ENCODE measurements around the gene PPP1R26.

The PPP1R26 gene

GRCh38 chr9:135490166-135490870 lies 10.7 kb downstream of the PPP1R26 start:
- no peak for DNase-seq

GRCh38 chr9:135490980-135491464 lies 11.4 kb downstream of the PPP1R26 start:
- no peak for DNase-seq

DNA sequence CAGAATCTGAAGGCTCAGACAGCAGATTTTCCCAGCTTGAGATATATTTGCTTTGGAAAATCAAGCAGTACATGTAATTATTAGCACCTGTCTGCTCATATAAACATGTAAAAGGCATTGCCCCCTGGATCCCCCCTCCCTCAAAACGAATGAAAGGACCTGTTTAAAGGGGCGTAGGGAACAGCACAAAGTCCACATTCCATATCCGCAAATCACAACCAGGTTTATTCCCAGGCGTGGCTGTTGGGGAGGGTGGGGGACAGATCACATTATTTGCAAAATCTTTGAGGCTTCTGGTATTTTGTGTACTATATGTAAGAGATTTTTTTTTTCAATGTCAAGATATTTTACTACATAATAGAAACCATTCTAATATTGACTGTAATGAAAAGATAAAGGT lies 12.2 kb downstream of the PPP1R26 start:
- DNase-seq = no peak

DNA sequence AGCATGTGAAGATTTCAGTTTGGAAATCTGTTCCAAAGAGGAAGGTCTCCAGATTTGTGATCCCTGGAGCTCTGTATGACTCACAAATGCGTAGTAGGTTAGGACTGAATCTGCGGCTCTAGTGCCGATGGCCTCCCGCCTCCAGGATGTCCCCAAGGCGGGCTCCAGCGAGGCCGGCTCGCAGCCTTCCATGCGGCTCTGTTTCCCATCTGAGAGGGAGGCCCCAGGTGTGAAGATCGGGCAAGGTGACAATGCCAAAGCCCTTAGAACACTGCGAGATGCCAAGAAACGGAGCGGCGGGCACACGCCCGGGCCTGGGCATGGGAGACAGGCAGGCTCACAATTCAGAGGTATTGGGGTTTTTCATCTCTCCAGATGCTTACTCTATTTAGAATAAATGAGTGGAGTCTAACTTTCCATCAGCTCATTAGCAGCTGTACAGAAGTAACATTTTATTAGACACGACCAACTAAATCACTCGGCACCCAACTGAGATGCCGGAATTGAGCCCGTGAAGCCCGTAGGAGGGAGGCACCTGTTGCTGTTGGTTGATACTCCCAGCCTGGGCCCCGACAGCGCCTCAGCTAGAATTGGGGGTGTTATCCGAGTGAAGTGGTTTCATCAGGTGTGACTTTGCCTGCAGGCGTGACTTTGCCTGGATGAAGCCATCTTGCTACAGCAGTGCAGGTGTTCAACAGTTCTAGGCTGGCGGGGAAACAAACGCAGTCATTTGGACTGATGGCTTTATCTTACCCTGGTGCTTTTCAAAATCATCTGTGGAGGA lies 13.5 kb downstream of the PPP1R26 start:
- DNase-seq = no peak

DNA sequence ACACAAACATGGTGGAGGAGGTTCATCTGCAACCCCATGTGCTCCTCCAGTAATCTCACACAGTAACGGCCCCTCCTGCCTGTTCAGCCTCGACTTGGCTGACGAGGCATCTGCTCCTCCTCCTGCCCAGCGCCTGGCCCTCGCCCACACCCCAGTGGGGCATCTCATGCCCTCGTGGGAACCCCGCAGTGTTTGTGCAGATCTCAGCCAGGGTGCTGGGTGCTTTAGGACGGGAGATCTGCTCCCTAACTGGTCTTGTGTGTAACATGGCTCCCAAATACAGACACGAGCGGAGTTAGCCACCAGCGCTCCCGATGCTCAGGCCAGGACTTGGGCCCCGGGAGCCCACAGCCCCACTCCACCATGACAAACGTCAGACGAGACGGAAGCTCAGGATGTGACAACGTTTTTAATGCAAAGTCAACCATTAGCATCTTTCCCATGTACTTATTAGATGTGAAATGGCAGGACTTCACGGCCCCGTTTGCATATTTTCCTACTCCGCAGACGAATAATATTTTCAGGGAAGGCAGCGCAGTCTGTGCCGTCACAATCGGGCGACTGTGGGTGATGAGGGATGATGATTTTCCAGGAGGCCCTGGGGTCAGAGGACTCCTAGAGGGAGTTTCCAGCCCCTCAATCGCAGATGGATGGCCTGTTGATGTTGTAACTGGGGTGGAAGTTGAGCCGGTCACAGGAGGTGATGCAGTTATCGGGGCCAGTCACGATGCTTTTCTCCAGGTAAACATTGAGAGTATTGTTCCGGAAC lies 15.4 kb downstream of the PPP1R26 start:
- peak; percentile 3 for DNase-seq

GRCh38 chr9:135498381-135499126 lies 19.0 kb downstream of the PPP1R26 start:
- DNase-seq = no peak

DNA sequence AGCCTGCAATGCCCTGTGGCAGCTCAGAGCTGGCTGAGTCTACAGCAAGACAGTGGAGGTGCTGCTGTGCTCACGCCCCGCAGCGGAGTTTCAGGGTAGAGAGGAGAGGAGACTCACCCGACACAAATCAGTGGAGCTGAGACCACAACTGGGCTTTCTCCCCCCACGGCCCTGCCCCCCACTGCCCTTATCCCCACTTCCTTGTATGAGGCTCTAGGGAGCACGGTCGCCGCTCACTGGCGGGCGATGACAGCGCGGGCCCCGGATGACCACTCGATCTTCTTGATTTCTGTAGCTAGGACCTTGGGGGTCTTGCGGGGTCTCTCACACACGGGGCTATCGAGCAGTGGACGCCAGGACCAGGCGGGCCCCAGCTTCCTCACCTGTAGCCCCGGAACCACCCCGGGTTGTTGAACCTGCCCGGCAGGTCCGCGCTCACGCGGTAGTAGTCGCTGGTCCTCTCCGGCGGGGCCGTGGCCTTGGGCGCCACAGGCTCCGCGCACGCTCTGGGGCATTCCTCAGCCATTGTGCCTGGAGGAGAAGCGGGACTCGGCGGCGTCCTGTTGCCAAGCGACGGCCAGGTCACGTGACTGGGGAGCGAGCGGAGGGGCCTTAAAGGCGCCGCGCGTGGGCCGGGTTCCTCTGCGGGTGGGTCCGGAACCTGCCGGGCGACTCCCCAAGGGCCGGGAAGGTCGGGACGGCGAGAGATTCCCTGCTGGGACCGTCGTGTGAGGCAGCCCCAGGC lies 19.9 kb downstream of the PPP1R26 start:
- DNase-seq = peak; percentile 92

GRCh38 chr9:135500071-135500524 lies 20.5 kb downstream of the PPP1R26 start:
- DNase-seq = no peak

- DNase-seq = peak; percentile 87
These were observed 21.1 kb downstream of the PPP1R26 start, which contains the start of gene MRPS2 for GRCh38 chr9:135500525-135501260. MRPS2 (plus strand) TSS chr9:135500682; CDS start chr9:135500711, 29 bp downstream.

DNA sequence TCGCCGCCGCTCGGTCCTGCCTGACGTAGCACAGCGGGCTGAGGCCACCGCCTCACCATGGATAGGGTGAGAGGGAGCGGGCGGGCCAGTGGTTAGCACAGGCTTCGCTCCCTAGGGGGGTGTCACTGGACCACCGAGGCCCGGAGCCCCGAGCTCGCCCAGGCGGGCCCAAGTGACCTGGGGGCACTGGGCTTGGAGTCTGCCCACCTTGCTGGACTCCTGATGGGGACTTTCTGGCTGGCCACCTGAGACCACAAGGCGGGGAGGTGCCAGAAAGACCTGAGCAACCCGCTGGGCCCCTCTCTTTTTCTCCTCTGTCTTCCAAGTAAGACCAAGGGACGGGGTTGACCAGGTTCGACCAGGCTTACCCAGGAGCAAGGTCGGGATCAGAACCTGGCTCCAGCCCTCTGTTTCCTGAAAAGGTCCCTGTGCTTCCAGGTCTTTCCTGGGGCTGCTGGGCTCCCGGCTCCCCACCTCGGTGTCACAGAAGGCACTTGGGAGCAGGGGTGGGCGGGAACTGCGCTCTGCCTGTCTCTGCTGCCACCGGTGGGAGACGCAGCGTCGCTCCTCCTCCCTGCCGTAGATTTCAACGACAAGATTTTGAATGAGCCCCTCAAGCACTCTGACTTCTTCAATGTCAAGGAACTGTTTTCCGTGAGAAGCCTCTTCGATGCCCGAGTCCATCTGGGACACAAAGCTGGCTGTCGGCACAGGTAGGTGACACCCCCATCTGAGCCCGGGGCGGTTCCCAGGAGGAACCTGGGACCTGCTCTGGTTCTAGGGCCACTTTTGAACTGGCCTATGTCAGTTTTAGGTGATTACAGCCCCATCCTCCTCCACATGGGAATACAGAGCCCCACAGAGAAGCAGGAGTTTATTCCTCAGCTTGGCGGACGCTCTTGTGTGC lies 21.9 kb downstream of the PPP1R26 start:
- DNase-seq = peak; percentile 9

GRCh38 chr9:135502168-135502872 lies 22.7 kb downstream of the PPP1R26 start:
- DNase-seq = peak; percentile 5

DNA sequence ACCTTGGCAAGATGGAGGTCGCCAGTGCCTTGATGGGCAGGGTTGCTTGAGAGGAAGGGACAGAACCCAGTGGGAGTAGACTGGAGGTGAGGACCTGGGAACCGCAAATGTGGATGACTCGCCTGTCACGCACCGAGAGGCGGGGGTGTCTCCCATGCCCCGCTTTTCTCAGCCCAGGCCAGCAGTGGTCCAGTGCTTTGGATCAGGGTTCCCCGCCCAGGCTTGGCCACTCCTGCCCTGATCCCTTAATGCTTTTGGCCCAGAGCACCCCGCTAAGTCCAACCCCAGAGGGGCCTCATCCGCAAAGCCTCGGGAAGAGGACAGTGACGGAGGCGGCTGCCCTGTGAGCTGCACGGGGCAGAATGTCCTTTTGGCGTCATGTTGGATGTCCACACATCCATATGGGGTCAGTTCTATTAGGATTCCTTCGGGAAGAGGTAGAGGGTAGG lies 23.3 kb downstream of the PPP1R26 start:
- peak; percentile 9 for DNase-seq

GRCh38 chr9:135503371-135504261 lies 24.0 kb downstream of the PPP1R26 start:
- peak; percentile 9 for DNase-seq

DNA sequence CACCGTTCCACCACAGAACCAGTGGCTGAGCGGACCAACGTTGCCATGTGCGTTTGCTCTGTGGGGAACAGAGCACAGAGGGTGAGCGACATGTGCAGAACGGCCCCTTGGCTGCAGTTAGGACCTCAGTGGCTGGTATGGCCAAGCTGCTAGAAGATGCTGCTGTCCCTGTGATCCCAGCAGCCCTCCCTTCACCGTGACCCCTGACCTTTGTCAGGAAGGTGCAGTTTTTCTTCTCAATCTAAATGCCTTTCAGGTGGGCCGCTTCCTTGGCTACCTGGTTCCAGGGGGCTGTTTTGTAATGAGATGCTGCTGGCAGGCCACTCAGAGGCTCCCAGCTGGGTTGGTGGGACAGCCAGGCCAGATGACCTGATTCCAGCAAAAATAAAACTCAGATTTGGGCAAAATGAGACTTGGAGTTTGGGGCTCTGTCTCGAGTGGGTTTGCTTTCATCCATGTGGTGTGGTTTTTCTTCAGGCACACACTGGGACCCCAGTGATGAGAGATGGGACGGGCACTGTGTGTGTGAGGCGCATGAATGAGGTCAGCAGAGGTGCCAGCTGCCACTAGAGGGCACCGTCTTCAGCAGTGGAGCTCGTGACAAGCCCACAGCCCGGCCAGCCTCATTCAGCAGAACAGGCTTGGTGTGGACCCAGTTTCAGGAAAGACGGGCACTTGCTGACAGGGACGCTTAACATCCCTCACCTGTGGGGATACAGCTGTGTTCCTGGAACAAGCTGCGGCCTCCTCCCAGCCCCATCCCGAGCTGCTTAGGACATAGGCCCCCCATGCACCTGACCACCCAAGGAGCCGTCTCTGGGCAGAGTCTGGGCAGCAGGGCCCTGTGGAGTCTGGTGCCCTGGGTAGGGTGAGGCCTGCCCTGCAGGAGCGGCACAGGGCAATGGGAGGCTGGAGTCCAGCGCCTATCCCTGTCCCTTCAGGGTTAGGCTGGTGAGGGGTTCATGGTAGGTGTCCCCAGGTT lies 25.0 kb downstream of the PPP1R26 start:
- peak; percentile 63 for DNase-seq

DNA sequence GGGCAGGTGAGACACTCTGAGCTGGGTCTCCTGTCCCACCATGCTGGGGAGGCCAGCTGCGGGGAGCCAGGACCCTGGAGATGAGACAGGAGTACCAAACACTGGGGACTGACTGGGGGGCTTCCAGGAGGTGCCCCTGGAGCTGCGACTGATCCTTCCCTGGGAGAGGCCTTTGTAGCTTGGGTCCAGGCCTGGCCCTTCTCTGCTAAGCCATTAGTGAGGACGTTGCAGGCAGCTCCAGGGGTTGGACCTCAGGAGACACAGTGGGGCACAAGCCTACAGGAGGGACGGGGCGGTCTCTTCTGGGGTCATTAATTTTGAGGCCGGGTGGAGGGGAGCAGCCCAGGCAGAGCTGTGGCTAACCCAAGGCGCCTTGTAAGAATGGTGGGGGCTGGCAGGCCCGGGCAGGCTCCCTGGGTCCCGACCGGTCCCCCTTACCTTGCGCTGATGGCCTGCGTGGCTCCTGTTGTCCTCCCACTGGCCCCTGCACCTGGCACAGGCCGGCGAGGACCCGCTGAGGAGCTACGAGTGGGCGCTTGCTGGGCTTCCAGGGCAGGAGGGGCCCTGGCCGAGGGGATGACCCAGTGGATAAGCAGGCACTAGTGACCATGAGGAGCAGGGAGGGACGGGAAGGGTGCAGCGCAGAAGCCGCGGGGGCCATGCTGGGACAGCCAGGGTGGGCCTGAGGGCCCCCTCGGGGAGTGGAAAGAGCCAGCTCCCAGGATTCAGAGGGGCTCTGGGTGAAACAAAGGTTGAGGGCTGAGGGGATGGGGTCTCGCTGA lies 26.0 kb downstream of the PPP1R26 start:
- peak; percentile 6 for DNase-seq

All from activated naive CD4-positive, alpha-beta T cell treated with anti-CD3 and anti-CD28 coated beads, Interleukin-2, amount 50 U/mL, for 16 hours (primary cell).